Measurements from ENCODE around the gene TMED9. TPM values are rescaled to one million over a fixed set of nuclear protein-coding genes. Genes with fewer than 3 reads are reported as not detected.

TMED9 gene
- 100 to 1,000 TPM in 1 of 2 donors, 10 to 100 TPM in 1; 97.7 to 118 TPM for total RNA-seq

GRCh38 chr5:177592010-177592834 is at the start of gene TMED9:
TSS of gene TMED9 (plus strand) at chr5:177592203. CDS start at chr5:177592215, 12 bp downstream.
- peaks cover 50% of the 10 kb centered on the region for H3K36me3 Mint-ChIP-seq (ENCODE audit: low read depth)
- H3K9me3 Mint-ChIP-seq = no peaks in the 10 kb centered on the region
- peak within 1 kb of the TSS; percentile 82 for H3K4me3 Mint-ChIP-seq
- peak within 1 kb of the TSS; percentile 89 for H3K27ac Mint-ChIP-seq
- peak; percentile 95 for ATAC-seq (replicated peaks)
- H3K27me3 Mint-ChIP-seq = peaks cover 4% of the 10 kb centered on the region
- H3K4me1 Mint-ChIP-seq = peaks cover 18% of the 10 kb centered on the region

- no peak for ATAC-seq (replicated peaks)
- Mint-ChIP-seq H3K36me3 (ENCODE audit: low read depth) (peaks cover 51% of the 10 kb centered on the region), H3K9me3 (no peaks in the 10 kb centered on the region), H3K4me1 (peaks cover 14% of the 10 kb centered on the region), H3K4me3 (no peak overlapping the region), H3K27me3 (no peaks in the 10 kb centered on the region), H3K27ac (peak overlapping the region; percentile 28)
Observed at GRCh38 chr5:177542816-177543465, 49.1 kb upstream of the TMED9 start.

- no peak overlapping the region for H3K4me3 Mint-ChIP-seq
Observed at GRCh38 chr5:177545487-177546257, 46.3 kb upstream of the TMED9 start.

GRCh38 chr5:177546258-177546741 is 45.7 kb upstream of the TMED9 start:
- peak overlapping the region; percentile 7 for H3K27ac Mint-ChIP-seq
- H3K9me3 Mint-ChIP-seq = no peaks in the 10 kb centered on the region
- no peak overlapping the region for H3K4me3 Mint-ChIP-seq
- peaks cover 10% of the 10 kb centered on the region for H3K4me1 Mint-ChIP-seq
- no peaks in the 10 kb centered on the region for H3K27me3 Mint-ChIP-seq
- peaks cover 42% of the 10 kb centered on the region for H3K36me3 Mint-ChIP-seq (ENCODE audit: low read depth)
- peak; percentile 50 for ATAC-seq (replicated peaks)

More at GRCh38 chr5:177545487-177546257, 46.3 kb upstream of the TMED9 start:
- Mint-ChIP-seq H3K36me3 (ENCODE audit: low read depth) (peaks cover 41% of the 10 kb centered on the region), H3K4me1 (peaks cover 13% of the 10 kb centered on the region), H3K9me3 (no peaks in the 10 kb centered on the region), H3K27ac (peak overlapping the region; percentile 7), H3K27me3 (no peaks in the 10 kb centered on the region)
- no peak for ATAC-seq (replicated peaks)

GRCh38 chr5:177547736-177548135 is 44.3 kb upstream of the TMED9 start:
- Mint-ChIP-seq H3K36me3 (ENCODE audit: low read depth) (peaks cover 50% of the 10 kb centered on the region), H3K27me3 (no peaks in the 10 kb centered on the region), H3K27ac (no peak overlapping the region), H3K4me1 (peaks cover 14% of the 10 kb centered on the region), H3K9me3 (no peaks in the 10 kb centered on the region), H3K4me3 (no peak overlapping the region)
- no peak for ATAC-seq (replicated peaks)

- Mint-ChIP-seq H3K36me3 (ENCODE audit: low read depth) (peaks cover 54% of the 10 kb centered on the region), H3K4me3 (no peak overlapping the region), H3K27me3 (no peaks in the 10 kb centered on the region), H3K9me3 (no peaks in the 10 kb centered on the region), H3K27ac (no peak overlapping the region), H3K4me1 (peaks cover 16% of the 10 kb centered on the region)
- no peak for ATAC-seq (replicated peaks)
Observed at GRCh38 chr5:177548495-177548894, 43.5 kb upstream of the TMED9 start.

- H3K27me3 Mint-ChIP-seq = no peaks in the 10 kb centered on the region
- peaks cover 54% of the 10 kb centered on the region for H3K36me3 Mint-ChIP-seq (ENCODE audit: low read depth)
- no peak overlapping the region for H3K4me3 Mint-ChIP-seq
- no peaks in the 10 kb centered on the region for H3K9me3 Mint-ChIP-seq
- ATAC-seq (replicated peaks) = no peak
- no peak overlapping the region for H3K27ac Mint-ChIP-seq
- peaks cover 16% of the 10 kb centered on the region for H3K4me1 Mint-ChIP-seq
Observed at GRCh38 chr5:177550122-177550521, 41.9 kb upstream of the TMED9 start.

- peak overlapping the region; percentile 75 for H3K4me3 Mint-ChIP-seq
- H3K27me3 Mint-ChIP-seq = no peaks in the 10 kb centered on the region
- no peaks in the 10 kb centered on the region for H3K9me3 Mint-ChIP-seq
- peaks cover 16% of the 10 kb centered on the region for H3K4me1 Mint-ChIP-seq
- ATAC-seq (replicated peaks) = no peak
- peak overlapping the region; percentile 78 for H3K27ac Mint-ChIP-seq
- peaks cover 38% of the 10 kb centered on the region for H3K36me3 Mint-ChIP-seq (ENCODE audit: low read depth)
Observed at GRCh38 chr5:177552839-177553455, 39.1 kb upstream of the TMED9 start.

- no peak overlapping the region for H3K27ac Mint-ChIP-seq
- H3K9me3 Mint-ChIP-seq = no peaks in the 10 kb centered on the region
- H3K36me3 Mint-ChIP-seq (ENCODE audit: low read depth) = peaks cover 35% of the 10 kb centered on the region
- H3K27me3 Mint-ChIP-seq = no peaks in the 10 kb centered on the region
- peak overlapping the region; percentile 91 for H3K4me3 Mint-ChIP-seq
- peak; percentile 51 for ATAC-seq (replicated peaks)
- H3K4me1 Mint-ChIP-seq = peaks cover 16% of the 10 kb centered on the region
Observed at GRCh38 chr5:177553671-177554429, 38.2 kb upstream of the TMED9 start.

GRCh38 chr5:177554474-177555111 is 37.4 kb upstream of the TMED9 start, which contains the start of gene FAM193B:
TSS of gene FAM193B (minus strand) at chr5:177554563. CDS start at chr5:177554458, 105 bp downstream.
- H3K4me1 Mint-ChIP-seq = peaks cover 16% of the 10 kb centered on the region
- H3K9me3 Mint-ChIP-seq = no peaks in the 10 kb centered on the region
- peak; percentile 99 for ATAC-seq (replicated peaks)
- peak within 1 kb of the TSS; percentile 88 for H3K27ac Mint-ChIP-seq
- H3K4me3 Mint-ChIP-seq = peak within 1 kb of the TSS; percentile 91
- H3K27me3 Mint-ChIP-seq = no peaks in the 10 kb centered on the region
- peaks cover 35% of the 10 kb centered on the region for H3K36me3 Mint-ChIP-seq (ENCODE audit: low read depth)

- H3K4me3 Mint-ChIP-seq = peak overlapping the region; percentile 91
- ATAC-seq (replicated peaks) = no peak
- no peaks in the 10 kb centered on the region for H3K27me3 Mint-ChIP-seq
- no peaks in the 10 kb centered on the region for H3K9me3 Mint-ChIP-seq
- H3K36me3 Mint-ChIP-seq (ENCODE audit: low read depth) = peaks cover 32% of the 10 kb centered on the region
- peak overlapping the region; percentile 88 for H3K27ac Mint-ChIP-seq
- peaks cover 16% of the 10 kb centered on the region for H3K4me1 Mint-ChIP-seq
Observed at GRCh38 chr5:177555228-177555627, 36.8 kb upstream of the TMED9 start.

- ATAC-seq (replicated peaks) = no peak
- H3K4me1 Mint-ChIP-seq = peaks cover 16% of the 10 kb centered on the region
- no peak overlapping the region for H3K27ac Mint-ChIP-seq
- H3K36me3 Mint-ChIP-seq (ENCODE audit: low read depth) = peaks cover 28% of the 10 kb centered on the region
- no peaks in the 10 kb centered on the region for H3K27me3 Mint-ChIP-seq
- peak overlapping the region; percentile 91 for H3K4me3 Mint-ChIP-seq
- no peaks in the 10 kb centered on the region for H3K9me3 Mint-ChIP-seq
Observed at GRCh38 chr5:177555665-177556064, 36.3 kb upstream of the TMED9 start.

Data from activated T-helper 17 cell treated with anti-CD3 and anti-CD28 coated beads, Interleukin-2, amount 50 U/mL, for 72 hours (primary cell).